GM12892 (cell line): ENCODE results near the gene AZU1.
"Not testable (repeated sequence)": the region's sequence is repeated elsewhere in the genome, so short reads cannot be mapped to it uniquely, and the experiment has no call there.

ENCODE experiments used
- DNase-seq: peaks from one replicate; pipeline ENCODE4 v3.0.0; 2011; ENCODE audit not compliant: insufficient read length
- FAIRE-seq: peaks from 2 replicates; lab custom pipeline; 2011; peaks lifted over from hg19 to GRCh38; lab: Jason Lieb, UNC
- POLR2A ChIP-seq: IDR thresholded peaks from 2 replicates; pipeline ENCODE4 v1.6.1; 2011; ENCODE audit warnings: low read depth, low read length, control low read depth
- POLR2AphosphoS5 ChIP-seq: IDR thresholded peaks from 2 replicates; pipeline ENCODE4 v1.6.1; 2011; ENCODE audit warnings: low read depth, low read length, control low read depth
- TAF1 ChIP-seq: IDR thresholded peaks from 2 replicates; pipeline ENCODE4 v1.6.1; 2011; ENCODE audit warnings: low read depth, mild to moderate bottlenecking, control low read depth, low read length, borderline replicate concordance

AZU1 gene

DNA sequence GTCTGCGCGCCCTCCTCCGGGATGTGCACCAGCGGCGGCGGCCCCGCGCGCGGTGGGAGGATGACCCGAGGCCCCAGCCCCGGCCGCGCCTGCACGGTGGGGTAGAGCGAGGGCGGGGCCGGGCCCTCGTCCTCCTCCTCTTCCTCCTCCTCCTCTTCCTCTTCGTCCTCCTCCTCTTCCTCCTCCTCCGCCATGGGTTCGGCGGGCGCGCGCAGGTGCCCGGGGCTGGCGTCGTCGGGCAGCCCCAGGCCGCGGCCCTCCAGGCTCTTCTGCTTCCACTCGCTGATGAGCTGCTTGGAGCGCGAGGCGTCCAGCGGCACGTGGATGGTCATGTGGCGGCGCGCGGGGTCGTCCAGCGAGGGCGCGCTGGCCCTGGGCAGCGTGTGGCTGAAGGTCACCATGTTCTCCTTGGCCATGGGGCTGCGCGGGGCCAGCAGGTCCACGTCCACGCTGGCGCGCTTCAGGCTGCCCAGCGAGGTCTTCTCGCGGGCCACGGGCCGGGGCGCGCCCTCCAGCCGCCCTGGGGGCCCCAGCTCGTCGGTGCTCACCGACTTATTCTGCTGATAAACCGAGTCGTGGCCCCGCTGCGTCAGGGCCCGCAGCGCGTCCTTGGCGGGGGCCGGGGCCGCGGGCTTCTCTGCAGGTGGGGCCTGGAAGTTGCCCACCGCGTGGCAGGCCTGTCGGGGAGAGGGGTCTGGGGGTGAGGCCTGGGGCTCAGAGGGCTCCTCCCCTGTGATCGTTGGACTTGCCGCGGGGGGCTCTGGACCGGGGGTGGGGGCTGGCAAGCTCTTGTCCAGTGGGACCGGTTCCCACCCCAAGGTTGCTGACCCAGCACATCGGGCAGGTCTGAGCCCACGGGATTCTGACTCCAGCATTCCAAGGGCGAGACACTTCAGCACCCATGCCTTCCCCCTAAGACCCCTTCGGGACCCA lies 14.2 kb upstream of the AZU1 start:
- FAIRE-seq (no peak), DNase-seq (peak; percentile 26)
- TF ChIP-seq POLR2A: no peak; the same call in none of the 2 replicates
- TF ChIP-seq TAF1: no peak
- peak; percentile 73 for TF ChIP-seq POLR2AphosphoS5

DNA sequence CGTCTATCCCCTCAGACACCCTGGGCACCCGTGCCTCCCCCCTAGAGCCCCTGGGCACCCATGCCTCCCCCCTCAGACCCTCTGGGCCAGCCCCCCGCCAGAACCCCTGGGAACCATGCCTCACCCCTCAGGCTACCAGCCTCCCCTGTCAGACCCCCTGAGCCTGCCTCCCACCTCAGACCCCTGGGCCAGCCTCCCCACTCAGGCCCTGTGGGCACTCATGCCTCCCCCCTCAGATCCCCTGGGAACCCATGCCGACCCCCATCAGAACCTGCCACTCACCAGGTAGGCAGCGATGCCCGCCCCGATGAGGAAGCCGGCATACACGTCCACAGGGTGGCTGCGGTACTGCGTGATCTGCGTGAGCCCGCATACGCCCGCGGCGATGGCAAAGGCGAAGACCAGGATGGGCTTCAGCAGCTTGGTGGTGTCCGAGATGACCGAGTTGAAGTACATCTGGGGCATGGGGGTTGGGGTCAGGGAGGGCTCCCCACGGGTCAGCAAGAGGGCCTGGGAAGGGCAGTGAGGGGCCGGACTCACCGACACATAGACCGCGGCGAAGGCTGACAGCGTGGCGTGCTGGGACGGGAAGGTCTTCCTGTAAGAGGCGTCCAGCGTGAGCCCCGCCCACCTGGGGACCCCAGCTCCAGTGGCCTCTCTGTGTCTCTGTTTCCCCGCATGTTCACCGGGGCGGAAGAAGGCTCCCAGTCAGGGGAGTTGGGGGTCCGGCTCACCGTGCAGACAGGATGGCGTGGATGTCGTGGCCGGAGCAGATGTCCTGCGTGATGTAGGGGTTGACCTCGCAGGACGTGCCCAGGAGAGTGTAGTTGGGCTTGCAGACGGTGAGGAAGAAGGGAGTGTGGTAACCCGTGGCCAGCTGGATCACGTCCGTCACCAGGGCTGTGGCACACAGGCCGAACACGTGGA lies 13.2 kb upstream of the AZU1 start:
- FAIRE-seq (no peak), DNase-seq (no peak)
- TF ChIP-seq TAF1: no peak
- TF ChIP-seq POLR2AphosphoS5: peak; percentile 83
- TF ChIP-seq POLR2A: peak; percentile 79

DNA sequence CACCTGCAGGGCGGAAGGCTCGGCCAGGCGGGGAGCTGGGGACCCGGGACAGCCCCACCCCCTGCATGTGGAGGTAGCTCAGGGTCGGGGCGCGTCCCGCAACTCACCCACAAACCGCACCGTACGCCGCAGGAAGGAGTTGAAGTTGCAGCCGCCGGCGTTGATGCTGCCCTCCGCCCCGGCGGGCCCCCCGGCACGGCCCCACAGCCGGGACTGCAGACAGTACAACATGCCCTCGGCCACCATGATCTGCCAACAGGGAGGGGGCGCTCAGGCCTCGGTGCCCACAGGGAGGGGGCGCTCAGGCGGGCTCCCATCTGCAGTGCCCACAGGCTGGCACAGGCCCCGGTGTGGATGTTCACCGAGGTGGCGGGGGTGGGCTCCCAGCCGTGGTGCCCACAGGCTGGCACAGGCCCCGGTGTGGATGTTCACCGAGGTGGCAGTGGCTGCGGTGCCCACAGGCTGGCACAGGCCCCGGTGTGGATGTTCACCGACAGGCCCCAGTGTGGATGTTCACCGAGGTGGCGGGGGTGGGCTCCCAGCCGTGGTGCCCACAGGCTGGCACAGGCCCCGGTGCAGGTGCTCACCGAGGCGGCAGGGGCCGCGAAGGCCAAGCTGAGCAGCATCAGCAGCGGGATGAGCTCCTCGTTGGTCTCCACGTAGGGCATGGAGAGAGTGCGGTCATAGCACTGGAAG lies 12.4 kb upstream of the AZU1 start:
- TF ChIP-seq POLR2A (peak; percentile 18; the same call in 1 of the 2 replicates), TAF1 (no peak), POLR2AphosphoS5 (peak; percentile 8; the same call in 1 of the 2 replicates)
- no peak for FAIRE-seq
- DNase-seq: no peak

DNA sequence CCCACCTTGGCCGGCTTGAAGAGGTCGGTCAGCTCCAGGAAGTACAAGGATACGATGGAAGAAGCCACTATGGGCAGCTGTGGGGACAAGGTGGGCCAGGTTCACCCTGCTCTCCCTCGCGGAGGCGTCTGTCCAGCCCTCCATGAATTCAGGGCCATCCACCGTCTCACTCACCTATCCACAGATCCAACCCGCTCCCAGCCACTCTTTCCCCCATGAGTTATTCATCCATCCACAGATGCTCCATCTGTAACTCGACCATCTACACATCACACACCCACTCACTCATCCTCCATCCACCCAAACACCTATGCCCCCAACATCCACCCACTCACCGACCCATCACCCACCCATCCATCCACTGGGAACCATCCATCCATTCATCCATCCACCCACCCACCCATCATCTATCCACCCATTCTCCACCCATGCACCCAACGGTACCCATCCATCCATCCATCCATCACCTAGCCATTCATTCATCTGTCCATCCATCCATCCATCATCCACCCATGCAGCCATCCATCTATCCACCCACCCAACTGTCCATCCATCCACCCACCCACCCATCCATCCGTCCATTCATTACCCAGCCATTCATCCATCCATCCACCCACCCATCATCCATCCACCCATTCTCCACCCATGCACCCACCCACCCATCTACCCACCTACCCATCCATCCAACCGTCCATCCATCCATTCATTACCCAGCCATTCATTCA lies 11.7 kb upstream of the AZU1 start:
- peak; percentile 92 for TF ChIP-seq POLR2AphosphoS5
- TF ChIP-seq TAF1: no peak
- no peak; the same call in 1 of the 2 replicates for TF ChIP-seq POLR2A
- DNase-seq: no peak
- FAIRE-seq: no peak

DNA sequence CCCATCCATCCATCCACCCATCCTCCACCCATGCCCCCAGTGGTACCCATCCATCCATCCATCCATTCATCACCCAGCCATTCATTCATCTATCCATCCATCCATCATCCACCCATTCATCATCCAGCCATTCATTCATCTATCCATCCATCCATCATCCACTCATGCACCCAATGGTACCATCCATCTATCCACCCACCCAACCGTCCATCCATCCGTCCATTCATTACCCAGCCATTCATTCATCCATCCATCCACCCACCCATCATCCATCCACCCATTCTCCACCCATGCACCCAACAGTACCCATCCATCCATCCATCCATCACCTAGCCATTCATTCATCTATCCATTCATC lies 11.2 kb upstream of the AZU1 start:
- no peak for DNase-seq
- TF ChIP-seq TAF1 (no peak), POLR2AphosphoS5 (no peak), POLR2A (no peak)
- FAIRE-seq: peak; percentile 63

DNA sequence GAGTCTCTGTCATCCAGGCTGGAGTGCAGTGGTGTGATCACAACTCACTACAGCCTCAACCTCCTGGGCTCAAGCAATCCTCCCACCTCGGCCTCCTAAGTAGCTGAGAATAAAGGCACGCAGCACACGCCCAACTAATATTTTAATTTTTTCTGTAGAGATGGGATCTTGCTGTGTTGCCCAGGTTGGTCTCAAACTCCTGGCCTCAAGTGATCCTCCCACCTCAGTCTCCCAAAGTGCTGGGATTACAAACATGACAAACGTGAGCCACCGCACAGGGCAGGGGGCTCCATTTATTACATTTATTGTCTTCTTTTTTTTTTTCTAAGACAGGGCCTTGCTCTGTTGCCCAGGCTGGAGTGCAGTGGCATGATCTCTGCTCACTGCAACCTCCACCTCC lies 7.4 kb upstream of the AZU1 start:
- not testable (repeated sequence) for DNase-seq, FAIRE-seq

DNA sequence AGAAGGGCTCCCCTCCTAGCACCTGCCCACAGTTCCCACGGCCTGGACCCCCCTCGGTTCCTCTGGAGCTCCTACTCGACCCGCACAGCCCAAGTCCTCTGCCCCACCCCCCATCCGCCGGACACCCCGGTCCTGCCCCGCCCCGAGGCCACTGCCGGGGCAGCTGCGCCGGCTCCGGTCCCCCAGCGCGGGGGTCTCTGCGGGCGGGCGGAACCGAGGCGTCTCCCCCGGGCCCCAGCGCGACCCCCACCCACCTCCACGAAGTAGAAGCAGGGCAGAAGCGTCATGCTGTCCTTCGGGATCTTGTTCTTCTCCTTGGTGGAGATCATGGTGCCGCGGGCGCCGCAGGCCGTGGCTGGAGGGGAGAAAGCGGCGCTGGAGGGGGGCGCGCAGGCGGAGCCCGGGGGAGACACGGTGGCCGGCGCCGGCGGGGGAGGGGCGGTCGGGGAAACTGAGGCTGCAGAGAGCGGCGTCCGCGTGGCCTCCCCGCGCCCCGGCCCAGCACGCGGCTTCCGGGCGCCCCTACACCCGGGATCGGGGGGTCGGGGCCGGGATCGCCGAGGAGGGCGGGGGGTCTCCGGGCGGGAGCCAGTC lies 6.3 kb upstream of the AZU1 start:
- FAIRE-seq (no peak), DNase-seq (no peak)
- TF ChIP-seq POLR2A (no peak), POLR2AphosphoS5 (no peak), TAF1 (no peak)

DNA sequence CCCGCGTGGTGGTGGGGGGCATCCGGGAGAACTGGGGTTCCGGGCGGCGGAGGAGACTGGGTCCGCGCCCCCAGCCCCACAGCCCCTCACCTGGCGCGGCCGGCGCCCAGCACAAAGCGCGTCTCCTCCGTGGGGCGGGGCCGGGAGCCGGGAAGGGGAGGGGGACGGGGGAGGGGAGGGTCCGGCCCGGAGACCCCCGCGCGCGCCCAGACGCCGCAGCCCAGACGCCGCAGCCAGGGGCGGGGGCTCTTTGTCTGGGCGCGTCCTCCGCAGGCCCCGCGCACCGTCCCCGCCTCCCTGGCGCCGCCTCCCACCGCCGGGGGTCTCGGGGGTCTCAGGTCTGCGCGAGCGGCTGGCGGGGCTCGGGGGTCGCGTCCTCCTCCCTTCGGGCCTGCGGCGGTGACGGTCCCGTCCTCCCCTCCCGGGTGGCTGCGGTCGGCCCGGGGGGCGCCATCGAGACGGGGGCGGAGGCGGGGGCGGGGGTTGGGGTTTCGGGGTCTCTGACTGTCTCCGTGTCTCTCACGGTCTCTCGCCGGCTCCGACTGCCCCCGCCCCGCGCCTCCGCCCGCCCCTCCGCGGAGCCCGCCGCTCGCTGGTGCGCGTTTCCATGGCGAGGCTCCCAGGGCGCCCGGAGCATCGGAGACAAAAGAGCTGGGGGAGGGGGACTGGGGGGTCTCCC lies 5.7 kb upstream of the AZU1 start, which contains the start of gene PLPPR3:
Gene PLPPR3, minus strand, starts transcription at position 131 of the 679 bp plus-strand sequence. CDS start 396 bp downstream, outside the sequence.
- TF ChIP-seq POLR2AphosphoS5: no peak
- no peak for TF ChIP-seq POLR2A
- TF ChIP-seq TAF1: no peak
- FAIRE-seq: no peak
- DNase-seq: no peak

DNA sequence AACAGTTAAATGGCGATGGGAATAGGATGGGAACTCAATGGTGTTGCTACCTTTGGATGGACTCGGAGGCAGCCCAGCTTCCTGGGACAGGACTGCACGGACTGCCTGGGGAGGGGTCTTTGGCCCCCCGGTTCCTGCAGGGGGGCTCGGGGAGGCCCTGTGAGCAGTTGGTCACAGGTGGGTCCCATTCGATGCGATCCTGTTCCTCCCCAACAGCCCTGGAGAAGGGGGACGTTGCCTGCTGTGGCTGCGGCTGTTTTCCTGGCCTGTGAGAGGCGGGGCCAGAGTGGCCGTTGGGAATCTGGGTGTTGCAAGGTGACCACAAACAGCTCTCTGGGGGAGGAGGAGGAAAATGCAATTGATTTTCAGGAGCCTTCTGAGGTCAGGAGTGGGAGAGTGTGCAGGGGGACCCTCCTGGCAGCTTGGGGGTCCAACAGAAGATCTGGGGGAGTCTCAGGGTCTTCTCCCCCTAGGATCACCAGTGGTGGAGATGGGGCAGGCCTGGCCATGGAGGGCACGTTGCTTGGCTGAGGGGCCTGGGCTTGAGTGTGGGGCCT lies 4.0 kb upstream of the AZU1 start:
- no peak for TF ChIP-seq POLR2A
- TF ChIP-seq TAF1: no peak
- no peak for TF ChIP-seq POLR2AphosphoS5
- FAIRE-seq (no peak), DNase-seq (no peak)

DNA sequence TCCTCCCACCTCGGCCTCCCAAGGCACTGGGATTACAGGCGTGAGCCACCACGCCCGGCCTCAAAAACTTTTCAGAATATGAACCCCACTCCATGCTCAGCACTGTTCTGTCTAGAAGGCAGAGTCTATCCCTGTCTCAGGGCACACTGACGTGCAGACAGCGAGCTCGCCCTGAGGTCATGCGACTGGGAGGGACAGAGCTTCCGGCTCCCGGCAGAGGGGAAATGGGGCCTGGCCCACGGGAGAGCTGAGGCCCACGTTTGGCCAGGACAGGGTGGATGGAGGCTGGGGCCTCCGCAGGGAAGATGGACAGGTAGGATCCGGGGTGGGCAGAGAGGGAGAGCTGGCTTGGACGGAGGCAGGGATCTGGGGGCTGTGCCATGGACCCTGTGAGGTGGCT lies 2.8 kb upstream of the AZU1 start:
- TF ChIP-seq POLR2AphosphoS5 (no peak), TAF1 (no peak), POLR2A (no peak)
- no peak for FAIRE-seq
- no peak for DNase-seq
